22Rv1 (cell line): ENCODE measurements around the gene COA1.

Experiments
- H3K27ac ChIP-seq: fragments of 450-650 bp; 2 replicates; pipeline ENCODE4 v1.5.1; 2017
- CTCF ChIP-seq: fragments of 450-650 bp; IDR thresholded peaks from 2 replicates; pipeline ENCODE4 v1.5.1; 2017; ENCODE audit warnings: mild to moderate bottlenecking
- ZFX ChIP-seq: fragments of 450-650 bp; IDR thresholded peaks from 2 replicates; pipeline ENCODE4 v1.6.1; 2017; ENCODE audit warnings: antibody characterized with exemption, borderline replicate concordance

Gene COA1

GRCh38 chr7:43761938-43762692 is 32.8 kb upstream of the COA1 start:
- H3K27ac ChIP-seq: peak overlapping the region; percentile 95
- TF ChIP-seq CTCF: no peak
- TF ChIP-seq ZFX: no peak

- peak overlapping the region; percentile 95 for H3K27ac ChIP-seq
- TF ChIP-seq CTCF (no peak), ZFX (no peak)
Observed at GRCh38 chr7:43761382-43761781, 32.1 kb upstream of the COA1 start.

- peak overlapping the region; percentile 95 for H3K27ac ChIP-seq
- no peak for TF ChIP-seq ZFX
- TF ChIP-seq CTCF: no peak
Observed at GRCh38 chr7:43760861-43761260, 31.5 kb upstream of the COA1 start.

- peak overlapping the region; percentile 58 for H3K27ac ChIP-seq
- TF ChIP-seq ZFX (peak; percentile 60; the same call in 1 of the 2 replicates), CTCF (no peak)
Observed at GRCh38 chr7:43758822-43759683, 29.7 kb upstream of the COA1 start.

GRCh38 chr7:43758029-43758821 is 28.9 kb upstream of the COA1 start, which contains the start of gene BLVRA:
TSS of gene BLVRA (plus strand) at chr7:43758680. CDS start at chr7:43771159, 12,479 bp downstream.
- TF ChIP-seq ZFX: no peak
- TF ChIP-seq CTCF: no peak
- peak within 1 kb of the TSS; percentile 58 for H3K27ac ChIP-seq

GRCh38 chr7:43757073-43757720 is 27.9 kb upstream of the COA1 start:
- TF ChIP-seq ZFX (no peak), CTCF (no peak)
- H3K27ac ChIP-seq: 0 out of 2 replicates have a peak overlapping the region, but pooled peaks have one; percentile 58
